Measurements from ENCODE around the gene PDLIM1. TPM values are rescaled to one million over a fixed set of nuclear protein-coding genes. Genes with fewer than 3 reads are reported as not detected.

PDLIM1 gene
- total RNA-seq, 1 donor from 2014 or later, result 28.7 TPM

DNA sequence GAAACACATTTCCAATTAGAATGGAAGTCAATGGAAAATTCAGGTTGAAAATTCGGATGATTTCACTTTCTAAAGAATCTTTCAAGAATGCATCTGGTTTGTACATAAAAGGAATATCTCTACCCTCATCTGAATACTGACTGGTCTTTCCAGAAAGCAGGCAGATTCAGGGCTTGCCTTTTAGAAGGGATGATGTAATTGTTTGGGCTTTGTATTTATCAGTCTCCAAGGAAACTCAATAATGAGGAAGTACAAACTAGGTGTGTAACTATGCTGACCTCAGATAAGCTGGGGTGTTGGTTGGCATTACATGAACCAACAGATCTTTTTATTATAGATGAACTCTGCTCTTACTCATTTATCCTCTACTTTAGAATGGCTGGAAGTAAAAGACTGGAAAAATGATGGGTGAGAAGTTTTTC, 24.1 kb downstream of the PDLIM1 start:
- intact Hi-C loops (cut with micrococcal nuclease), result no loop called here

GRCh38 chr10:95265572-95265971, 25.2 kb downstream of the PDLIM1 start:
- intact Hi-C loops (cut with micrococcal nuclease), result no loop called here

- intact Hi-C loops (cut with micrococcal nuclease), result no loop called here
Measured at GRCh38 chr10:95264227-95265051, 26.4 kb downstream of the PDLIM1 start.

DNA sequence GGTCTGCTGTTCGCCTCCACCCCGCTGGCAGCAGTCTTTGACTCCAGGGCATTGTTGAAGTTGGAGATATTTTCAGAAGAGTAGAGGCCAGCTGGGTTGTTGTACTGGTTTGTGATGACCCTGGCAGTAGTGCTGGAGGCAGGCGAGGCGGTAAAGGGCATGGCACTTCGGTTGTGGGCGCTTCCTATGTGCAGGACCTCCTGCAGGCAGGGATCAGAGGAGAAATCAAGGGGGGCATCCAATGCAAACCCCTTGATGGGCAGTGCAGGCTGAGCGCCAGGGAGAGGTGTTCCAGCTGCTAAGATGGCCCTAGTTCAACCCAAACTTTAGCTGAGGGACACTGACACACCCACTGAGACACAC, 27.0 kb downstream of the PDLIM1 start:
- intact Hi-C loops (cut with micrococcal nuclease), result no loop called here

- intact Hi-C loops (cut with micrococcal nuclease), result no loop called here
Measured at GRCh38 chr10:95262763-95263518, 27.9 kb downstream of the PDLIM1 start.

- intact Hi-C loops (cut with micrococcal nuclease), result no loop called here
Measured at GRCh38 chr10:95261926-95262325, 28.9 kb downstream of the PDLIM1 start.

- intact Hi-C loops (cut with micrococcal nuclease), result no loop called here
Measured at GRCh38 chr10:95260909-95261552, 29.8 kb downstream of the PDLIM1 start.

DNA sequence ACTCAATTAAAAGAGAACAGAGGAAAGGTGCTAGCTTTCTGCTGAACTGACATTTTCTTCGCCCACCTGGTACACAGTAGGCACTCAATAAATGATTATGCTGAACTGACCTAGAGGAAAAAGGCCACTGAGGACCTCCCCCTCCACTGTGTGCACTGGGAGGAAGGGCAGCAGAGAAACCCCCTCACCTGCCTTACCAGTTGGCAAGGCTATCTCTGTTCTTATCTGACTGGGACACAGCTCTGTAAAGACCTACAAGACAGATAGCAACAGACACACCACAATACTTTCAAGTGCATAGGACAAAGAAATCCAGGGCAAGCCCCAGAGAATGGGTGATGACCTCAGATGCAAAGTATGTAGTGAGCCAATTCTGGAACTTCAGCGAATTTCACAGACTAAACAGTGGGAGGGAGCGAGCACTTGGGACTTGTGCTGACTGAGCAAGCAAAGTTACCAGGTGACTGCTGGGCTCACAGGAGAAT, 30.4 kb downstream of the PDLIM1 start:
- intact Hi-C loops (cut with micrococcal nuclease), result no loop called here

- intact Hi-C loops (cut with micrococcal nuclease), result no loop called here
Measured at GRCh38 chr10:95257849-95258248, 33.0 kb downstream of the PDLIM1 start.

GRCh38 chr10:95256268-95256667, 34.5 kb downstream of the PDLIM1 start:
- intact Hi-C loops (cut with micrococcal nuclease), result no loop called here

DNA sequence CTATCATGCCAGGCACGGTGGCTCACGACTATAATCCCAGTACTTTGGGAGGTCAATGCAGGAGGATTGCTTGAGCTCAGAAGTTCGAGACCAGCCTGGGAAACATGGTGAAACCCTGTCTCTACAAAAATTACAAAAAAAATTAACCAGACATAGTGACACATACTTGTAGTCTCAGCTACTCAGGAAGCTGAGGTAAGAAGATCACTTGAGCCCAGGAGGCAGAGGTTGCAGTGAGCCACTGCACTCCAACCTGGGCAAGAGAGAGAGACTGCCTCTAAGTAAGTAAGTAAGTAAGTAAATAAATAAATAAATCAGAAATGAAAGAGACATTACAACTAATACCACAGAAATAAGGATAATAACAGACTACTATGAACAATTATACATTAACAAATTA, 36.2 kb downstream of the PDLIM1 start:
- intact Hi-C loops (cut with micrococcal nuclease), result no loop called here

- intact Hi-C loops (cut with micrococcal nuclease), result no loop called here
Measured at GRCh38 chr10:95253686-95254085, 37.1 kb downstream of the PDLIM1 start.

DNA sequence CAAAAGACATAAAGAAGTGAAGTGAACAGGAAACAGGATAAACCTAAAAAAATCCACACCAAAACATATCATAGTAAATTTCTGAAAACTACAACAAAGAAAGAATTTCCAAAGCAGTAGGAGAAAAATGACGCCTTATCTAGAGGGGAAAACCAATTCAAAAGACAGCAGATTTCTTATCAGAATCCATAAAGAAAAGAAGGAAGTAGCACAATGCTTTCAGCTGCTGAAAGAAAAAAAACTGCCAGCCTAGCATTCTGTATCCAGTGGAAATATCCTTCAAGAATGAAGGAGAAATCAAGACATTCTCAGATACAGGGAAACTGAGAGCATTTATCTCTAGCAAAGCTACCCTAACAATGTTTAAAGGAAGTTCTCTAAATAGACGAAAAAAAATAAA, 37.8 kb downstream of the PDLIM1 start:
- intact Hi-C loops (cut with micrococcal nuclease), result no loop called here

GRCh38 chr10:95250856-95251255, 39.9 kb downstream of the PDLIM1 start:
- intact Hi-C loops (cut with micrococcal nuclease), result no loop called here

GRCh38 chr10:95249467-95249866, 41.3 kb downstream of the PDLIM1 start:
- intact Hi-C loops (cut with micrococcal nuclease), result loop anchor here (5.0 to 10.0 kb wide), 3 partner anchors 198 to 702 kb away; partner anchors contain the start of genes HELLS and SORBS1

DNA sequence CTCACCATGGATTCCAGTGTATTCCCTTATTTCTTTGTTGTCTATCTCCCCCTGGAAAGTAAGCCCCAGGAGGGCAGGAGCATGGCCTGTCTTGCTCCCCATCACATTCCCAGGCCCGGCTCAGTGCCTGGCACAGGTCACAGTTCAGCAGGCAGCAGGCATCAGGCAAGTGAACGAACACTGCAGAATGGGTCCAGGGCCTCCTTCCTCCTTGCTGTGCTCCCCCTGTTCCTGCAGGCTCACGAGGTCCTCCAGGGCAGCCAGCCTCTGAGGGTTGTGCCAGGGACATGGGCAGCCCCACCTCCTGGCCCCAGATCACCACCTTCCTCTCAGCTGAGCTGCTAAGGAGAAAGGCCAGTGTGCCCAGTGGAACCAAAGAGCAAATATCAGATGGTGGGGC, 41.8 kb downstream of the PDLIM1 start:
- intact Hi-C loops (cut with micrococcal nuclease), result loop anchor here (5.0 to 10.0 kb wide), 3 partner anchors 198 to 702 kb away; partner anchors contain the start of genes HELLS and SORBS1

DNA sequence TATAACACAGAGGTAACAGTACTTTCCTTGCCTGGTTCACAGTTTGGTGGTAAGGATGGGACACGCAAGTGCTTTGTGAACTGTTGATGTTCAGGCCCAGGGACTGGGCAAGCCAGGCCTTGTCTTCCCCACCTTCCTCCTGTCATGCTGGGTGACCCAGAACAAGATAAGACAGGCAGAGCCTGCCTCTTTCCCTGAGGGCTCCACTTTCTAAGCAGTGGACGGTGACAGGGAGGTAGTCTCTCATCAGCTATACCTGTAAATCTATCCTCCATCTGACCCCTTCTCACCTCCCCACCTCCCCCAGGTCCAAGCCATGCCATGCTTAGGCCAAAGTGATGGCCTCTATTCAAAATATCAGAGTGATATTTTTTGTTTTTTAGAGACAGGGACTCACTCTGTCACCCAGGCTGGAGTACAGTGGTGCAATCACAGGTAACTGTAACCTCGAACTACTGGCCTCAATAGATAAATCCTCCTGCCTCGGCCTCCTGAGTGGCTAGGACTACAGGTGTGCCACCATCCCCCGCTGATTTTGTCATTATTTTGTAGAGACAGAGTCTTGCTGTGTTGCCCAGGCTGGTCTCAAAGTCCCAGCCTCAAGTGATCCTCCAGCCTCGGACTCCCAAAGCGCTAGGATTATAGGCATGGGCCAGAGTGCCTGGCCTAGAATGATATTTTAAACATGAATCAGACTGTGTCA, 42.8 kb downstream of the PDLIM1 start:
- intact Hi-C loops (cut with micrococcal nuclease), result loop anchor here (2.0 to 10.0 kb wide), 4 partner anchors 47 to 701 kb away; partner anchors contain the start of genes HELLS and SORBS1

GRCh38 chr10:95247200-95247880, 43.5 kb downstream of the PDLIM1 start:
- intact Hi-C loops (cut with micrococcal nuclease), result loop anchor here (2.0 to 10.0 kb wide), 4 partner anchors 47 to 700 kb away; partner anchors contain the start of genes HELLS and SORBS1

- intact Hi-C loops (cut with micrococcal nuclease), result loop anchor here (1.0 to 10.0 kb wide), 5 partner anchors 48 to 699 kb away; partner anchors contain the start of genes HELLS and SORBS1
Measured at GRCh38 chr10:95246582-95247051, 44.2 kb downstream of the PDLIM1 start.

Data from T-helper 1 cell treated with Interleukin-12 subunit alpha and Interleukin-12 subunit beta and Interleukin-4 antibody, amounts not matched to agents 30 ng/mL and 1 ng/mL, for 36 hours (primary cell).